Esophagus squamous epithelium (tissue), 5 donors: ENCODE measurements around the gene VPS26B. TPM values are rescaled to one million over a fixed set of nuclear protein-coding genes. Genes with fewer than 3 reads are reported as not detected.

Source experiments
- DNase-seq: peaks from one replicate; lab custom pipeline; 2025; lab: John Stamatoyannopoulos, UW
- H3K27ac ChIP-seq, 4 donors: fragments of 200-600 bp; sonication (generic); one replicate each; pipeline ENCODE4 v1.5.1; 2016 to 2019; ENCODE audit warnings: mild to moderate bottlenecking in 1 of 4
- H3K27me3 ChIP-seq, 4 donors: fragments of 200-600 bp; sonication (generic); 1 replicate in 3 of 4; 2 replicates in 1 of 4; pipeline versions ENCODE4 v1.5.1 to v1.6.0; 2017 to 2021; ENCODE audit warnings: antibody characterized with exemption in 1 of 4
- H3K36me3 ChIP-seq, 3 donors: fragments of 200-600 bp; sonication (generic); one replicate each; pipeline ENCODE4 v1.5.1; 2016 to 2019
- H3K4me1 ChIP-seq, 3 donors: fragments of 200-600 bp; sonication (generic); one replicate each; pipeline ENCODE4 v1.5.1; 2017 to 2019
- H3K4me3 ChIP-seq, 4 donors: fragments of 200-600 bp; sonication (generic); 1 replicate in 3 of 4; 2 replicates in 1 of 4; pipeline ENCODE4 v1.5.1; 2016 to 2019; ENCODE audit warnings: mild to moderate bottlenecking in 2 of 4, moderate library complexity in 1 of 4
- H3K9me3 ChIP-seq, 3 donors: fragments of 200-600 bp; sonication (generic); one replicate each; pipeline ENCODE4 v1.5.1; 2016 to 2019
- POLR2A ChIP-seq, 4 donors: fragments of 450-650 bp; IDR thresholded peaks; one replicate each; pipeline ENCODE4 v1.6.1; 2017; ENCODE audit warnings: antibody characterized with exemption in 4 of 4, mild to moderate bottlenecking in 4 of 4, moderate library complexity in 3 of 4
- WGBS, 2 donors: methylation state at CpG; one replicate each; pipeline ENCODE4 v1.1.5; 2018; 5-methylcytosine and 5-hydroxymethylcytosine counted together
- intact Hi-C: fragments of 100-400 bp; cut with DNase I; formaldehyde crosslinking; loops from one replicate; pipeline ENCODE4 v1.15.0; 2022
- total RNA-seq, 4 donors: library from RNA; depleted of rRNA; stranded (reverse); fragments of >200 nt; gene quantifications; one replicate each; pipeline ENCODE4 v1.1.0, GENCODE V29; 2016
- TF ChIP-seq, protein P1 (sequence below), 6 experiments: fragments of 450-650 bp in 4 of 6; fragments of 200-600 bp in 2 of 6; sonication (generic) in 2 of 6; IDR thresholded peaks; one replicate each; pipeline ENCODE4 v1.5.1; 2016 to 2019; ENCODE audit warnings: antibody characterized with exemption in 6 of 6, mild to moderate bottlenecking in 4 of 6, moderate library complexity in 4 of 6
- donor health status: DM: yes; HTN: yes; CAD: no.

VPS26B gene
- total RNA-seq, 4 donors from 2014 or later = 25.2 to 30.7 (median 25.9) TPM

DNA sequence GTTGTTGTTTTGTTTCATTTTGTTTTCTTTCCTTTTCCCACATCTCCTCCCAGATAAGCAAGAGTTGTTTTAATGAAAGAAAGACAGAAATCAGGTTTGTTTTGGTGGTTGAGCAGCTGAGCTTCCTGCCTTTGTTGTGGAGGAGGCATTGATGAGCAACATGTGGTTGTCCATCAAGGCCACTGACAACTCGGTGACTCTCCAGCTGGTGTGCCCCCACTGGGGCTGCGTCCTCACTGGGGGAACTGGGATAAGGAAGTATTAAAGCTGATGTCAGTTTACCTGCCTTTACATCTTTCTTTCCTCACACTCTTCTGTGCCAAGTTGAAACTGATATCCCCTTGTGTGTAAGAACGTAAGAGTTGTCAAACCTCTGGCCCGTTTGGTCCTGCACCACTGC, 5.9 kb downstream of the VPS26B start:
- intact Hi-C loops = no loop called here
- 70 to 81% methylated on average over 4 of the region's 4 CpGs for WGBS, 2 donors
- TF ChIP-seq, protein P1, sequence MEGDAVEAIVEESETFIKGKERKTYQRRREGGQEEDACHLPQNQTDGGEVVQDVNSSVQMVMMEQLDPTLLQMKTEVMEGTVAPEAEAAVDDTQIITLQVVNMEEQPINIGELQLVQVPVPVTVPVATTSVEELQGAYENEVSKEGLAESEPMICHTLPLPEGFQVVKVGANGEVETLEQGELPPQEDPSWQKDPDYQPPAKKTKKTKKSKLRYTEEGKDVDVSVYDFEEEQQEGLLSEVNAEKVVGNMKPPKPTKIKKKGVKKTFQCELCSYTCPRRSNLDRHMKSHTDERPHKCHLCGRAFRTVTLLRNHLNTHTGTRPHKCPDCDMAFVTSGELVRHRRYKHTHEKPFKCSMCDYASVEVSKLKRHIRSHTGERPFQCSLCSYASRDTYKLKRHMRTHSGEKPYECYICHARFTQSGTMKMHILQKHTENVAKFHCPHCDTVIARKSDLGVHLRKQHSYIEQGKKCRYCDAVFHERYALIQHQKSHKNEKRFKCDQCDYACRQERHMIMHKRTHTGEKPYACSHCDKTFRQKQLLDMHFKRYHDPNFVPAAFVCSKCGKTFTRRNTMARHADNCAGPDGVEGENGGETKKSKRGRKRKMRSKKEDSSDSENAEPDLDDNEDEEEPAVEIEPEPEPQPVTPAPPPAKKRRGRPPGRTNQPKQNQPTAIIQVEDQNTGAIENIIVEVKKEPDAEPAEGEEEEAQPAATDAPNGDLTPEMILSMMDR (IDR thresholded peaks at IDR 0.05) = no peak
- TF ChIP-seq POLR2A (IDR thresholded peaks at IDR 0.05) = no peak
- H3K4me3 ChIP-seq = no peak overlapping the region
- peaks cover 16 to 57% (median 20%) of the 10 kb centered on the region in 3 donors for H3K4me1 ChIP-seq
- H3K27me3 ChIP-seq = no peaks in the 10 kb centered on the region
- H3K27ac ChIP-seq = no peak overlapping the region
- no peaks in the 10 kb centered on the region for H3K9me3 ChIP-seq
- H3K36me3 ChIP-seq = peaks cover 0 to 24% (median 0%) of the 10 kb centered on the region in 3 donors
- DNase-seq = no peak

DNA sequence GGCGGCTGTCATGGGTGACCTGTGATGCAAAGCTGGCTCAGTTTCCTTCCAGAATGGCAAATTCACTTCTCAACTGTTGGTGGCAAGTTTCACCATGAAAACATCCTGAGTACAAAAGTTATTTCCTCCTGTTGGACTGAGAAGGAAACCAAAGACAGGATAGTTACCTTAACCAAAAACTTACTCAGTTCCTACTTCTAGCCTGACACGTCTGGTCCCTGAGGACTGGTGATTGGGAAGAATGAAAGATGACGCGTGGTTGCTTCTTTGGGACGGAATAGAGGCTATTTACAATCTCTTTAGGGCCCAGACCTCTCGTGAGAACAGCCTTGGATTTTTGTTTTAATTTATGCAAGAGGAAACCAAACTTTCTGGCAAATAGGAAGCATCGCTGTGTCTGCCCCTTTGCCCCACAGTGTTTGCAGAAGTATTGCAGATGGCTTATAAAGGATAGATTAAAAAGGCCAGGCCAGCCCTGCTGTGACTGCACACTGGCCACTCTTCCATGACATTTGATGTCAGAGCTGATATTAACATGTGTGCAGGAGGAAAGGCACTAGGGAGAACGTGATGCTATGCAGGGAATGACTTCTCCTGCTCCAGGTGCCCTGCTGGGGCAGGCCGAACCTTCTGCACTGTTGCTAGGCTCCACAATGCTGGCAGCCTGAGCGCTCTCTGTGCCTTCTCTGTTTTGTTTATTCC, 7.6 kb downstream of the VPS26B start:
- Histone ChIP-seq H3K27me3 (no peaks in the 10 kb centered on the region), H3K27ac (no peak overlapping the region), H3K36me3 (peaks cover 0 to 42% (median 0%) of the 10 kb centered on the region in 3 donors), H3K4me3 (no peak overlapping the region), H3K9me3 (no peaks in the 10 kb centered on the region), H3K4me1 (peaks cover 0 to 39% (median 7%) of the 10 kb centered on the region in 3 donors)
- no peak for DNase-seq
- intact Hi-C loops = no loop called here
- no peak for TF ChIP-seq POLR2A (IDR thresholded peaks at IDR 0.05)
- WGBS, 2 donors = 59 to 69% methylated on average over 9 to 10 of the region's 10 CpGs

- WGBS, 2 donors = 98 to 100% methylated on average over 4 of the region's 4 CpGs
- no peak for DNase-seq
- intact Hi-C loops = no loop called here
- Histone ChIP-seq H3K27ac (no peak overlapping the region), H3K9me3 (no peaks in the 10 kb centered on the region), H3K36me3 (peaks cover 0 to 58% (median 0%) of the 10 kb centered on the region in 3 donors), H3K27me3 (no peaks in the 10 kb centered on the region), H3K4me3 (no peak overlapping the region), H3K4me1 (peaks cover 0 to 31% (median 7%) of the 10 kb centered on the region in 3 donors)
- no peak for TF ChIP-seq POLR2A (IDR thresholded peaks at IDR 0.05)
- TF ChIP-seq, protein P1 (IDR thresholded peaks at IDR 0.05) = no peak
These were observed 9.3 kb downstream of the VPS26B start for GRCh38 chr11:134233729-134234179.

DNA sequence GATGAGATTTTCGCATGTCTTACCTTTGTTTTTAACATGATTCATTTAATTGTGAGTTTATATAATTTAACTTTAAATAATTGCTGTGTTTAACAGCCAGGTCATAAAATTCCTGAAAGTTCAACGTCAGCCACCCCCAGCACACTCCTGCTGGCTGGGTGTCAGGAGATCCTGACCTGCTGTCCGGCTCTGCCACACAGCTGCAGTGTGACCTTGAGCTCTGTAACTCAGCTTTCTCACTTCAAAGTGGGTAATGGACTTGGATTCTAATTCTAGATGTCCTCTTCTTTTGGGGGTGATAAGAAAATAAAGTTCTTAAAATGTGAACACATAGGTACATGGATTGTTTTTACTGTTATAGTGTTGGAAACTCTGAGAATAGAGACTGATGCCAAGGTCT, 10.9 kb downstream of the VPS26B start:
- WGBS, 2 donors = 90 to 98% methylated on average over 3 of the region's 3 CpGs
- TF ChIP-seq POLR2A (IDR thresholded peaks at IDR 0.05) = no peak
- TF ChIP-seq, protein P1 (IDR thresholded peaks at IDR 0.05) = no peak
- Histone ChIP-seq H3K9me3 (no peaks in the 10 kb centered on the region), H3K4me3 (no peak overlapping the region), H3K4me1 (peaks cover 0 to 18% (median 7%) of the 10 kb centered on the region in 3 donors), H3K36me3 (peaks cover 0 to 71% (median 10%) of the 10 kb centered on the region in 3 donors), H3K27me3 (no peaks in the 10 kb centered on the region), H3K27ac (no peak overlapping the region)
- intact Hi-C loops = no loop called here
- no peak for DNase-seq

DNA sequence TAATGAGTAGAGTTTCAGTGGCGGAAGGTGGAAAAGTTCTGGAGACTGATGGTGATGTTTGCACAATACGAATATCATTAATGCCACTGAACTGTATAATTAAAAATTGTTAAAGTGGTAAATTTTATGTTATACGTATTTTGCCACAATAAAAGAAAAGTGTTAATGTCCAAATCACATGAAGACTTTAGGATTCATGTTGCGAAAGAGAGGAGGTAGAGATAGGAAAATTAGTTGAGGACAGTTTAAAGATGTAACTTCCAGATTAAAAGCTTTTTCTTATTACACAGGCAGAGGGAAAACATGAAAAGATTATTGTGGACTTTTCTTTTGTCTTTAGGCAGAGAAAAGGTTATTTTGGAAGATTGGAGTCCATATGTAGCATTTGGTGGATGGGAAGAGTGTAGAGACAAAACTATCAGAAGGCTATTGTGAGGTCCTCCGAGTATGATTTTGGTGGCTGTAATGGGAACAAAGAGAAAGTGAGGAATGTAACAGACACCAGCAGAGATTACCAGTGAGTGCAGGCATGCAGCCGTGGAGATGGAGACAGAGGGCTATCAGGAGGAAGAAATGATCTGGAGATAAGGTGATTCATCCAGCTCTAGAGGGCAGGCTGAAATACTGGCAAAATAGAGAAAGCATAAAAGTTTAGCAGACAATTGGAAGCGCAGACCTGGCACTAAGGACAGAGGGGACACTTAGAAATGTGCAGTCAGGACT, 12.5 kb downstream of the VPS26B start:
- no peak overlapping the region for H3K27ac ChIP-seq
- no peak overlapping the region for H3K4me3 ChIP-seq
- intact Hi-C loops = no loop called here
- DNase-seq = no peak
- peaks cover 0 to 83% (median 12%) of the 10 kb centered on the region in 3 donors for H3K36me3 ChIP-seq
- 87 to 91% methylated on average over 7 of the region's 7 CpGs for WGBS, 2 donors
- no peak for TF ChIP-seq POLR2A (IDR thresholded peaks at IDR 0.05)
- TF ChIP-seq, protein P1 (IDR thresholded peaks at IDR 0.05) = no peak
- peaks cover 0 to 7% (median 0%) of the 10 kb centered on the region in 3 donors for H3K4me1 ChIP-seq
- no peaks in the 10 kb centered on the region for H3K9me3 ChIP-seq
- no peaks in the 10 kb centered on the region for H3K27me3 ChIP-seq
